Panc1 (cell line): ENCODE measurements around the gene MAGI2.

ENCODE experiments used
- CTCF ChIP-seq: fragments of 450-650 bp; IDR thresholded peaks from 2 replicates; pipeline ENCODE4 v1.5.1; 2017; ENCODE audit warnings: mild to moderate bottlenecking
- POLR2AphosphoS5 ChIP-seq: IDR thresholded peaks from 2 replicates; pipeline ENCODE4 v1.6.1; 2012; ENCODE audit warnings: mild to moderate bottlenecking, low read depth, low read length, moderate library complexity
- REST ChIP-seq, 2 experiments: IDR thresholded peaks; 2 replicates each; pipeline ENCODE4 v1.6.1; 2011 to 2012; ENCODE audit warnings: low read depth in 2 of 2, control low read depth in 1 of 2, low read length in 1 of 2, mild to moderate bottlenecking in 1 of 2, moderate library complexity in 1 of 2; ENCODE audit not compliant: insufficient read depth in 1 of 2

GRCh38 chr7:78013386-78013785 is 1440.1 kb downstream of the MAGI2 start:
- TF ChIP-seq POLR2AphosphoS5 (no peak), CTCF (no peak), REST (IDR thresholded peaks at IDR 0.05; ENCODE audit: insufficient read depth in 1 of 2, low read depth in 2 of 2, low read length in 1 of 2) (no peak)
